VCaP (cell line): ENCODE measurements around the gene SV2C.

ENCODE experiments used
- H3K27ac ChIP-seq: fragments of 450-650 bp; 2 replicates; pipeline ENCODE4 v1.5.1; 2017
- CTCF ChIP-seq: fragments of 450-650 bp; conservative IDR thresholded peaks from 2 replicates; pipeline ENCODE4 v1.5.1; 2017; ENCODE audit warnings: mild to moderate bottlenecking, moderate library complexity

Gene SV2C

GRCh38 chr5:76337953-76338451, 254.8 kb downstream of the SV2C start:
- TF ChIP-seq CTCF = peak; percentile 65

GRCh38 chr5:76339919-76340318, 256.7 kb downstream of the SV2C start:
- H3K27ac ChIP-seq = no peak overlapping the region
- no peak for TF ChIP-seq CTCF

More at GRCh38 chr5:76337953-76338451, 254.8 kb downstream of the SV2C start:
- H3K27ac ChIP-seq = peak overlapping the region; percentile 40; the same call in 1 of the 2 replicates

GRCh38 chr5:76341651-76342334, 258.6 kb downstream of the SV2C start:
- TF ChIP-seq CTCF = no peak

GRCh38 chr5:76342474-76342873, 259.3 kb downstream of the SV2C start:
- TF ChIP-seq CTCF = no peak
- H3K27ac ChIP-seq = no peak overlapping the region

More at GRCh38 chr5:76341651-76342334, 258.6 kb downstream of the SV2C start:
- no peak overlapping the region for H3K27ac ChIP-seq

- TF ChIP-seq CTCF = no peak
- H3K27ac ChIP-seq = no peak overlapping the region
Measured at GRCh38 chr5:76345582-76345981, 262.4 kb downstream of the SV2C start.

- TF ChIP-seq CTCF = no peak
- no peak overlapping the region for H3K27ac ChIP-seq
Measured at GRCh38 chr5:76351176-76351575, 268.0 kb downstream of the SV2C start.

GRCh38 chr5:76351577-76351976, 268.4 kb downstream of the SV2C start:
- no peak for TF ChIP-seq CTCF
- no peak overlapping the region for H3K27ac ChIP-seq
